Measurements from ENCODE around the gene COA5. TPM values are rescaled to one million over a fixed set of nuclear protein-coding genes. Genes with fewer than 3 reads are reported as not detected.

Gene COA5
- polyA plus RNA-seq, 2 of the 4 experiments (the other 2 are of a cell fraction): 32.7 to 43.3 TPM

- H3K4me3 ChIP-seq: no peak overlapping the region
- ChIA-PET CTCF (interaction anchor here (0.8 to 1.3 kb wide), 2 partner anchors 15 to 142 kb away, joined by 3 read pairs; no protein-coding TSS in a partner anchor), POLR2A (no interaction called here)
- ATAC-seq (no peak), FAIRE-seq (no peak), DNase-seq (ENCODE audit: low read depth in 1 of 2, low spot score in 1 of 2) (no peak)
- H3K9me3 ChIP-seq: no peaks in the 10 kb centered on the region
- TF ChIP-seq CHD2 (IDR thresholded peaks at IDR 0.05; ENCODE audit: low read length, partially characterized antibody) (no peak), RCOR1 (IDR thresholded peaks at IDR 0.05; ENCODE audit: low read depth, low read length) (no peak), ATOH8 (CRISPR knock-in tag; IDR thresholded peaks at IDR 0.05; ENCODE audit: low read depth) (no peak), EP300 (IDR thresholded peaks at IDR 0.05) (no peak), FOSL2 (IDR thresholded peaks at IDR 0.05) (no peak), FOSL2 (CRISPR knock-in tag; IDR thresholded peaks at IDR 0.05) (no peak), E2F6 (IDR thresholded peaks at IDR 0.05; ENCODE audit: borderline replicate concordance, low read depth) (no peak), MAFK (IDR thresholded peaks at IDR 0.05; ENCODE audit: partially characterized antibody) (no peak), USF2 (IDR thresholded peaks at IDR 0.05) (no peak), RAD21 (conservative IDR thresholded peaks at IDR 0.05 in 1 of 2, IDR thresholded peaks at IDR 0.05 in 1 of 2) (no peak), ESRRA (IDR thresholded peaks at IDR 0.05; ENCODE audit: borderline replicate concordance, low read length) (no peak), ZSCAN20 (CRISPR knock-in tag; IDR thresholded peaks at IDR 0.05) (no peak), HMGXB4 (CRISPR knock-in tag; IDR thresholded peaks at IDR 0.05; ENCODE audit: borderline replicate concordance) (no peak), RNF2 (IDR thresholded peaks at IDR 0.05; ENCODE audit: borderline replicate concordance, low read depth) (no peak), HES2 (IDR thresholded peaks at IDR 0.05) (no peak), PHF8 (IDR thresholded peaks at IDR 0.05; ENCODE audit: borderline replicate concordance, low read depth) (no peak), MAX (IDR thresholded peaks at IDR 0.05) (no peak), POLR2A (IDR thresholded peaks at IDR 0.05; ENCODE audit: low read length) (no peak), JUN (IDR thresholded peaks at IDR 0.05) (no peak)
- 78% methylated on average over 10 of the region's 10 CpGs for WGBS (ENCODE audit: missing lambda C conversion rate)
- H3K27ac ChIP-seq: no peak overlapping the region
- no peak overlapping the region for H3K4me2 ChIP-seq
- no peaks in the 10 kb centered on the region for H3K4me1 ChIP-seq
Observed at GRCh38 chr2:98554116-98554861, 54.0 kb downstream of the COA5 start.

- Histone ChIP-seq H3K4me1 (no peaks in the 10 kb centered on the region), H3K27ac (no peak overlapping the region), H3K9me3 (no peaks in the 10 kb centered on the region), H3K4me2 (no peak overlapping the region), H3K4me3 (no peak overlapping the region)
- no peak for FAIRE-seq
- TF ChIP-seq PHF8 (IDR thresholded peaks at IDR 0.05; ENCODE audit: borderline replicate concordance, low read depth): no peak
- no peak for TF ChIP-seq RFX5 (IDR thresholded peaks at IDR 0.05)
- no peak for TF ChIP-seq JUNB (IDR thresholded peaks at IDR 0.05)
- no peak for TF ChIP-seq FOSB (CRISPR knock-in tag; IDR thresholded peaks at IDR 0.05)
- no peak for TF ChIP-seq GATA3 (IDR thresholded peaks at IDR 0.05; ENCODE audit: borderline replicate concordance)
- no peak for TF ChIP-seq HMGXB4 (CRISPR knock-in tag; IDR thresholded peaks at IDR 0.05; ENCODE audit: borderline replicate concordance)
- no peak for TF ChIP-seq HOXB13 (CRISPR knock-in tag; IDR thresholded peaks at IDR 0.05; ENCODE audit: low read depth)
- TF ChIP-seq EHF (CRISPR knock-in tag; IDR thresholded peaks at IDR 0.05): no peak
- TF ChIP-seq CEBPB (IDR thresholded peaks at IDR 0.05): no peak
- no peak for TF ChIP-seq HES2 (IDR thresholded peaks at IDR 0.05)
- no peak for TF ChIP-seq E2F6 (IDR thresholded peaks at IDR 0.05; ENCODE audit: borderline replicate concordance, low read depth)
- ChIA-PET POLR2A (no interaction called here), CTCF (interaction anchor here (1.4 to 1.7 kb wide), 5 partner anchors 15 to 140 kb away, joined by 3 to 5 read pairs (median 3); no protein-coding TSS in a partner anchor)
- no peak for DNase-seq (ENCODE audit: low read depth in 1 of 2, low spot score in 1 of 2)
- 89% methylated on average over 6 of the region's 7 CpGs for WGBS (ENCODE audit: missing lambda C conversion rate)
- no peak for ATAC-seq
Observed at GRCh38 chr2:98552499-98553179, 55.7 kb downstream of the COA5 start.
